ENCODE measurements around the gene B3GALT2. TPM values are rescaled to one million over a fixed set of nuclear protein-coding genes. Genes with fewer than 3 reads are reported as not detected.

B3GALT2 gene, protein sequence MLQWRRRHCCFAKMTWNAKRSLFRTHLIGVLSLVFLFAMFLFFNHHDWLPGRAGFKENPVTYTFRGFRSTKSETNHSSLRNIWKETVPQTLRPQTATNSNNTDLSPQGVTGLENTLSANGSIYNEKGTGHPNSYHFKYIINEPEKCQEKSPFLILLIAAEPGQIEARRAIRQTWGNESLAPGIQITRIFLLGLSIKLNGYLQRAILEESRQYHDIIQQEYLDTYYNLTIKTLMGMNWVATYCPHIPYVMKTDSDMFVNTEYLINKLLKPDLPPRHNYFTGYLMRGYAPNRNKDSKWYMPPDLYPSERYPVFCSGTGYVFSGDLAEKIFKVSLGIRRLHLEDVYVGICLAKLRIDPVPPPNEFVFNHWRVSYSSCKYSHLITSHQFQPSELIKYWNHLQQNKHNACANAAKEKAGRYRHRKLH
- 87.0 TPM for total RNA-seq

DNA sequence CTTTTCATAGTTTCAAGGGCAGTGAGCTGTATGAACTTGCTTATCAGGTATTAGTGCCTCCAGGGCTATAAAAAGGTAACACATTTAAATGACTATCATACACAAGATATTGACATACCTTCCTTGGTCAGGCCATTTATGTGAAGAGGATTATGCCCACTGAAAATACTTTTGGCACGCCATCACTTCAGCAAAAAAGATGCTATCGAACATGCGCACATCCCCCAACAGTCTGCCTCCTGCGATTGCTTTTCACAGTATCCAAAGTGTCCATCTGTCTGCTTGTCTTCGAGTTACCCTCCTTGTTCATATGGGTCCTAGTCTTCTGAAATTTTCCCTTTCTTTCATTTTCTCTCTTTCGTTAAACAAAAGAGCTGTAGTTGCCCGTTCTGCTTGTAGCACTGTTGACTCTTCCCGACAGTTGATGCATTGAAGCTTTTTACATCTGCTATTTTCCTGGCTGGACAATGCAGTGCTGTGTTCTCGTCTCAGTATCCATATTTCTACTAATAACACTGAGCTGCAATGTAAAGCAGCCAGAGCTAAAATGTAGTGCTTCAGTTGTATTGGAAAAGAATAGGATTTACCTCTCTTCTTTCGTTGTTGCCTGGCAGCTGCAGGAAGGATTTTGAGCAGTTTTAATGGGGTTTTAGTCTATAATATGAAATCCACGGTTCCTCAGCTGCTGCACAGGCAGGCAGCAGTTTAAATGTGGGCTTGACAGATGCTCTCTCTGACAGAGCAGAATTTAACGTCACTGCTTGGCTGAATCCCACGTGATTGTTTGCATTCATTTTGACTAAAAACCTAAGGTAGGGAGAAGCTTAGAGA is at the start of gene B3GALT2:
TSS of gene B3GALT2 (minus strand) at position 713 of the 831 bp plus-strand sequence. CDS start 5,051 bp downstream, outside the sequence.

Small RNA genes lying within 50 kb of the gene (small RNA-seq; reads per million reads assigned to genes)
- gene MIR1278: 0.10 reads per million

Other genes with a start within 250 kb of the B3GALT2 start
- 63.2 TPM for gene UCHL5, start 127.3 kb downstream of the B3GALT2 start, total RNA-seq
- 316 TPM for gene RO60, start 127.0 kb downstream of the B3GALT2 start, total RNA-seq
- 11.5 TPM for gene GLRX2, start 81.2 kb downstream of the B3GALT2 start, total RNA-seq
- gene CDC73, start 64.6 kb downstream of the B3GALT2 start, total RNA-seq: 42.2 TPM

All from diencephalon (tissue), 1 donor.